OCI-LY1 (cell line): Measurements from ENCODE around the gene BCS1L.

Source experiments
- H2AFZ ChIP-seq: fragments of 200-600 bp; sonication (generic), shearing (Covaris generic); 2 replicates; pipeline ENCODE4 v1.6.0; 2014; ENCODE audit warnings: antibody characterized with exemption, mild to moderate bottlenecking, low read length
- H3F3A ChIP-seq: fragments of 200-600 bp; sonication (generic), shearing (Covaris generic); 2 replicates; pipeline ENCODE4 v1.6.0; 2014; ENCODE audit warnings: mild to moderate bottlenecking, antibody characterized with exemption, low read length, moderate library complexity; ENCODE audit not compliant: insufficient read depth
- H3K27ac ChIP-seq: fragments of 200-600 bp; sonication (generic); 2 replicates; pipeline ENCODE4 v1.5.1; 2014; ENCODE audit warnings: low read length, mixed run types, mild to moderate bottlenecking, low read depth; ENCODE audit not compliant: poor library complexity, severe bottlenecking
- H3K27me3 ChIP-seq: fragments of 200-600 bp; sonication (generic); 2 replicates; pipeline ENCODE4 v1.6.0; 2014; ENCODE audit warnings: antibody characterized with exemption, mild to moderate bottlenecking, low read length, moderate library complexity; ENCODE audit not compliant: insufficient read depth
- H3K36me3 ChIP-seq: fragments of 200-600 bp; sonication (generic); 2 replicates; pipeline ENCODE4 v1.6.1; 2014; ENCODE audit warnings: mild to moderate bottlenecking, antibody characterized with exemption, low read length, moderate library complexity, mixed read lengths; ENCODE audit not compliant: insufficient read depth
- H3K4me1 ChIP-seq: fragments of 200-600 bp; sonication (generic); 2 replicates; pipeline ENCODE4 v1.5.1; 2014; ENCODE audit warnings: mild to moderate bottlenecking, low read length, moderate library complexity; ENCODE audit not compliant: insufficient read depth, severe bottlenecking
- H3K4me2 ChIP-seq: fragments of 200-600 bp; sonication (generic), shearing (Covaris generic); 2 replicates; pipeline ENCODE4 v1.6.1; 2014; ENCODE audit warnings: low read length
- H3K4me3 ChIP-seq: fragments of 200-600 bp; sonication (generic); 2 replicates; pipeline ENCODE4 v1.5.1; 2014; ENCODE audit warnings: low read length, low read depth, mild to moderate bottlenecking, mixed read lengths; ENCODE audit not compliant: poor library complexity, severe bottlenecking
- H3K79me2 ChIP-seq: fragments of 200-600 bp; shearing (Covaris generic); 2 replicates; pipeline ENCODE4 v1.6.1; 2016; ENCODE audit warnings: mixed run types, low read length, mixed read lengths; ENCODE audit not compliant: insufficient read depth
- H3K9ac ChIP-seq: fragments of 200-600 bp; sonication (generic), shearing (Covaris generic); 2 replicates; pipeline ENCODE4 v1.6.1; 2014; ENCODE audit warnings: mild to moderate bottlenecking, low read length, mixed read lengths
- H3K9me2 ChIP-seq: fragments of 200-600 bp; sonication (generic), shearing (Covaris generic); 2 replicates; pipeline ENCODE4 v1.6.1; 2014; ENCODE audit warnings: low read depth, mild to moderate bottlenecking, low read length, mixed read lengths
- H3K9me3 ChIP-seq: fragments of 200-600 bp; shearing (Covaris generic); 2 replicates; pipeline ENCODE4 v1.6.1; 2014; ENCODE audit warnings: low read length, mixed read lengths
- H4K20me1 ChIP-seq: fragments of 200-600 bp; sonication (generic), shearing (Covaris generic); 2 replicates; pipeline ENCODE4 v1.6.0; 2016; ENCODE audit warnings: mild to moderate bottlenecking, low read length; ENCODE audit not compliant: insufficient read depth
- EZH2 ChIP-seq: fragments of 200-600 bp; sonication (generic), shearing (Covaris generic); IDR thresholded peaks from 2 replicates; pipeline ENCODE4 v1.8.0; 2017; ENCODE audit warnings: borderline replicate concordance, mixed run types, mild to moderate bottlenecking, antibody characterized with exemption, low read length, moderate library complexity, mixed read lengths
- TF ChIP-seq, protein P1 (sequence below): fragments of 200-600 bp; sonication (generic), shearing (Covaris generic); IDR thresholded peaks from 2 replicates; pipeline ENCODE4 v1.5.1; 2017; ENCODE audit warnings: mild to moderate bottlenecking, antibody characterized with exemption, low read length, moderate library complexity, mixed read lengths

Gene BCS1L

DNA sequence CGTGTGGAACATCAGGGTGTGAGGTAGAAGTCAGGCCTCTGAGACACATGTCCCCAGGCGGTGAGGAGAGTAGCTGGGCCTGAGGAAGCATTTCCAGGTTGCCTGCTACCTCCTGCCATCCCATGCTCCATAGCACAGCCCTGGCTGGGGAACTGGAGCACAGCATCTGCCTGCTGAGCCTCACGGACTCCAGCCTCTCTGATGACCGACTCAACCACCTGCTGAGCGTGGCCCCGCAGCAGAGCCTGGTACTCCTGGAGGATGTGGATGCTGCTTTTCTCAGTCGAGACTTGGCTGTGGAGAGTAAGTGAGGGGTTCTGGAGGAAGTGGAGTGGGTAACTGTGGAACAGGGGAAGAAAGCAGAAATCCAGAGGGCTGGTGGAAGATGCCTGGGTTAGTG is 2.9 kb downstream of the BCS1L start:
- Histone ChIP-seq H3K4me3 (no peak overlapping the region), H3K36me3 (peaks cover 68% of the 10 kb centered on the region), H3F3A (no peaks in the 10 kb centered on the region), H3K79me2 (peaks cover 7% of the 10 kb centered on the region), H2AFZ (no peak overlapping the region), H4K20me1 (no peaks in the 10 kb centered on the region), H3K9me2 (no peaks in the 10 kb centered on the region), H3K9me3 (no peaks in the 10 kb centered on the region), H3K4me2 (no peak overlapping the region), H3K4me1 (peaks cover 20% of the 10 kb centered on the region), H3K27ac (no peak overlapping the region), H3K9ac (no peak overlapping the region), H3K27me3 (no peaks in the 10 kb centered on the region)
- TF ChIP-seq, protein P1, sequence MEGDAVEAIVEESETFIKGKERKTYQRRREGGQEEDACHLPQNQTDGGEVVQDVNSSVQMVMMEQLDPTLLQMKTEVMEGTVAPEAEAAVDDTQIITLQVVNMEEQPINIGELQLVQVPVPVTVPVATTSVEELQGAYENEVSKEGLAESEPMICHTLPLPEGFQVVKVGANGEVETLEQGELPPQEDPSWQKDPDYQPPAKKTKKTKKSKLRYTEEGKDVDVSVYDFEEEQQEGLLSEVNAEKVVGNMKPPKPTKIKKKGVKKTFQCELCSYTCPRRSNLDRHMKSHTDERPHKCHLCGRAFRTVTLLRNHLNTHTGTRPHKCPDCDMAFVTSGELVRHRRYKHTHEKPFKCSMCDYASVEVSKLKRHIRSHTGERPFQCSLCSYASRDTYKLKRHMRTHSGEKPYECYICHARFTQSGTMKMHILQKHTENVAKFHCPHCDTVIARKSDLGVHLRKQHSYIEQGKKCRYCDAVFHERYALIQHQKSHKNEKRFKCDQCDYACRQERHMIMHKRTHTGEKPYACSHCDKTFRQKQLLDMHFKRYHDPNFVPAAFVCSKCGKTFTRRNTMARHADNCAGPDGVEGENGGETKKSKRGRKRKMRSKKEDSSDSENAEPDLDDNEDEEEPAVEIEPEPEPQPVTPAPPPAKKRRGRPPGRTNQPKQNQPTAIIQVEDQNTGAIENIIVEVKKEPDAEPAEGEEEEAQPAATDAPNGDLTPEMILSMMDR: no peak
- no peak for TF ChIP-seq EZH2

DNA sequence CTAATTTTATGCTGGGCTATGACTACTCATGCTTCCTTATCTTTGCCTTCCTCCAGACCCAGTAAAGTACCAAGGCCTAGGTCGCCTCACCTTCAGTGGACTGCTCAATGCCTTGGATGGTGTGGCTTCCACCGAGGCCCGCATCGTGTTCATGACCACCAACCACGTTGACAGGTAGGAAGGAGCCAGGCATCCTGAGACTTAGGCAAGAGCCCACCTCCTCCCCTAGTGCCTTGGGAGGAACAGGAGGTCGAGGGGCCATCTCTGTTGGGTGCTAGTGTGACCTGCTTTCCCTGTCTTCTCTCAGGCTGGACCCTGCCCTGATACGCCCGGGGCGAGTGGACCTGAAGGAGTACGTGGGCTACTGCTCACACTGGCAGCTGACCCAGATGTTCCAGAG is 3.3 kb downstream of the BCS1L start:
- peaks cover 68% of the 10 kb centered on the region for H3K36me3 ChIP-seq
- H2AFZ ChIP-seq: no peak overlapping the region
- no peaks in the 10 kb centered on the region for H3K27me3 ChIP-seq
- no peak overlapping the region for H3K4me2 ChIP-seq
- TF ChIP-seq, protein P1: no peak
- TF ChIP-seq EZH2: no peak
- H3K9ac ChIP-seq: no peak overlapping the region
- H3K4me1 ChIP-seq: peaks cover 18% of the 10 kb centered on the region
- no peaks in the 10 kb centered on the region for H4K20me1 ChIP-seq
- H3F3A ChIP-seq: no peaks in the 10 kb centered on the region
- H3K4me3 ChIP-seq: no peak overlapping the region
- no peaks in the 10 kb centered on the region for H3K9me2 ChIP-seq
- no peaks in the 10 kb centered on the region for H3K9me3 ChIP-seq
- no peak overlapping the region for H3K27ac ChIP-seq
- peaks cover 7% of the 10 kb centered on the region for H3K79me2 ChIP-seq

DNA sequence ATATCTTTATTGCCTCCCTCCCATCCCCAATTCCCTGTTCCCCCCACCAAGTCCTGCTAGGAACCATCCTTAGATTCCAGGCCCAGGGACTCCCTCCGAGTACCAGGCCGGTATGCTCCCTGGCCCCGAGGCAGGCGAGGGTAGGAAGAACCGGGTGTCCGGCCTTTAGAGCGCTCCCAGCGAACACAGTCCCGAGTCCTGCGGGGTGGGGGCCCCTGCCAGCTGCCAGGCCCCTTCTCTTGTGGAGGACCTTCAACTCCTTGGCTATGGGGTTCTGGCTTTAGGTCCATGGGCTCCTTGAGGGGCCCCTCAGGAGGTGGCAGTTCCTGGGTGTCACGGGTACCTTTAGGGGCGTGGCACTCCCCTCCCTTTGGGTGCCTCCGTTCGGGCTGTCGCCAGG is 4.4 kb downstream of the BCS1L start:
- no peak overlapping the region for H3K27ac ChIP-seq
- H3K4me3 ChIP-seq: no peak overlapping the region
- H2AFZ ChIP-seq: no peak overlapping the region
- H3K9ac ChIP-seq: no peak overlapping the region
- TF ChIP-seq EZH2: no peak
- TF ChIP-seq, protein P1: no peak
- H3K79me2 ChIP-seq: peaks cover 7% of the 10 kb centered on the region
- no peaks in the 10 kb centered on the region for H3K9me2 ChIP-seq
- no peaks in the 10 kb centered on the region for H4K20me1 ChIP-seq
- no peaks in the 10 kb centered on the region for H3K9me3 ChIP-seq
- no peak overlapping the region for H3K4me2 ChIP-seq
- H3K36me3 ChIP-seq: peaks cover 69% of the 10 kb centered on the region
- H3K27me3 ChIP-seq: no peaks in the 10 kb centered on the region
- H3K4me1 ChIP-seq: peaks cover 11% of the 10 kb centered on the region
- no peaks in the 10 kb centered on the region for H3F3A ChIP-seq
